Testis (tissue), 2 donors: Measurements from ENCODE around the gene CLN5.
"Not testable (repeated sequence)": the region's sequence is repeated elsewhere in the genome, so short reads cannot be mapped to it uniquely, and the experiment has no call there.

ENCODE experiments used
- CTCF ChIP-seq, 3 experiments: fragments of 450-650 bp in 2 of 3; fragments of 200-600 bp in 1 of 3; sonication (generic) in 1 of 3; IDR thresholded peaks; one replicate each; pipeline ENCODE4 v1.5.1; 2016 to 2019; ENCODE audit warnings: antibody characterized with exemption in 3 of 3, mild to moderate bottlenecking in 2 of 3, moderate library complexity in 1 of 3
- POLR2A ChIP-seq: fragments of 450-650 bp; IDR thresholded peaks from one replicate; pipeline ENCODE4 v1.6.1; 2017; ENCODE audit warnings: antibody characterized with exemption, mild to moderate bottlenecking, moderate library complexity

DNA sequence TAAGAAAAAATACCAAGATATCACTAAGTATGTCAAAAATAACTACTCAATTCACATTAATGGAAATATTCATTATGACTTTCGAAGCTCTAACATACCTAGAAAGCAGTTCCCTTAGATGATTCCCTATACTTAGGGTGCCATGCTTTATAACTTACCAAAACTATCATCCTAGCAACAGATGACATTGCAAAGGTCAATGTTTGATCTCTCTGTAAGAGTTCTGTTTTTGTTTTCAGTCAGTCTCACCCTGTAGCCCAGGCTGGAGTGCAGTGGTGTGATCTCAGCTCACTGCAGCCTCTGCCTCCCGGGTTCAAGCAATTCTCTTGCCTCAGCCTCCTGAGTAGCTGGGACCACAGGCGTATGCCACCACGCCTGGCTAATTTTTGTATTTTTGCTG lies 16.5 kb downstream of the CLN5 start:
- not testable (repeated sequence) for TF ChIP-seq CTCF (IDR thresholded peaks at IDR 0.05); POLR2A
